Measurements from ENCODE around the gene SSNA1.

The SSNA1 gene

GRCh38 chr9:137193771-137194170 is 5.3 kb downstream of the SSNA1 start:
- H3K27me3 ChIP-seq (replicated peaks; ENCODE audit: control insufficient read depth, insufficient read depth, low read length, poor library complexity, severe bottlenecking), result no peaks in the 10 kb centered on the region
- DNase-seq, result no peak
- peaks cover 12% of the 10 kb centered on the region for H3K36me3 ChIP-seq (ENCODE audit: control insufficient read depth, insufficient read depth, low read length)
- no peaks in the 10 kb centered on the region for H3K9me3 ChIP-seq (ENCODE audit: control insufficient read depth, low read length)
- peaks cover 13% of the 10 kb centered on the region for H3K4me1 ChIP-seq (ENCODE audit: control insufficient read depth, insufficient read depth, low read length, poor library complexity, severe bottlenecking)
- no peak overlapping the region for H3K27ac ChIP-seq (ENCODE audit: insufficient read depth, low read length, poor library complexity, severe bottlenecking)
- H3K4me3 ChIP-seq (ENCODE audit: insufficient read depth, low read depth, low read length, poor library complexity, severe bottlenecking), result no peak overlapping the region

DNA sequence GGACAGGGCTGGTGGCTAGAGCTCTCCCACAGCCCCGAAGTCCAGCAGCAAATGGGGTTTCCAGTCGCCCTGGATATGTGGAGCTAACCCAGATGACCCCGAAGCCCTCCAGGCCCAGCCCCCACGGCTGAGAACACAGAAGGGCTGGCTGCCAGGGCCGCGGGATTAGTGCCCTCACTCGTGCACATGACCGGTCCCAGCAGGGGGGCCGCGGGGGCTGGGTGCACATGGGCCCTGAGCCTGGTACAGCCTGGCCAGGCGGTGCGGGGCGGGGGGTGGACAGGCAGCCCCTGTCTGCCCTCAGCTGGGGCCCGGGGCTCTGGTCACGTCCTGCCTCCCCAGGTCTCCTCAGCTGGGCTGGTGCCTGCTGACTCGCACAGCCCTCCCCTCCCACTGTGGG is 5.9 kb downstream of the SSNA1 start:
- H3K4me3 ChIP-seq (ENCODE audit: insufficient read depth, low read depth, low read length, poor library complexity, severe bottlenecking), result no peak overlapping the region
- no peaks in the 10 kb centered on the region for H3K27me3 ChIP-seq (replicated peaks; ENCODE audit: control insufficient read depth, insufficient read depth, low read length, poor library complexity, severe bottlenecking)
- DNase-seq, result no peak
- H3K36me3 ChIP-seq (ENCODE audit: control insufficient read depth, insufficient read depth, low read length), result peaks cover 11% of the 10 kb centered on the region
- no peak overlapping the region for H3K27ac ChIP-seq (ENCODE audit: insufficient read depth, low read length, poor library complexity, severe bottlenecking)
- no peaks in the 10 kb centered on the region for H3K9me3 ChIP-seq (ENCODE audit: control insufficient read depth, low read length)
- H3K4me1 ChIP-seq (ENCODE audit: control insufficient read depth, insufficient read depth, low read length, poor library complexity, severe bottlenecking), result peaks cover 11% of the 10 kb centered on the region

- no peaks in the 10 kb centered on the region for H3K9me3 ChIP-seq (ENCODE audit: control insufficient read depth, low read length)
- no peak overlapping the region for H3K27ac ChIP-seq (ENCODE audit: insufficient read depth, low read length, poor library complexity, severe bottlenecking)
- H3K4me1 ChIP-seq (ENCODE audit: control insufficient read depth, insufficient read depth, low read length, poor library complexity, severe bottlenecking), result peaks cover 11% of the 10 kb centered on the region
- no peak for DNase-seq
- no peaks in the 10 kb centered on the region for H3K27me3 ChIP-seq (replicated peaks; ENCODE audit: control insufficient read depth, insufficient read depth, low read length, poor library complexity, severe bottlenecking)
- H3K36me3 ChIP-seq (ENCODE audit: control insufficient read depth, insufficient read depth, low read length), result peaks cover 6% of the 10 kb centered on the region
- H3K4me3 ChIP-seq (ENCODE audit: insufficient read depth, low read depth, low read length, poor library complexity, severe bottlenecking), result no peak overlapping the region
These were observed 6.4 kb downstream of the SSNA1 start for GRCh38 chr9:137194909-137195308.

GRCh38 chr9:137195525-137196220 is 7.2 kb downstream of the SSNA1 start:
- DNase-seq, result no peak
- Histone ChIP-seq H3K27ac (ENCODE audit: insufficient read depth, low read length, poor library complexity, severe bottlenecking) (no peak overlapping the region), H3K4me1 (ENCODE audit: control insufficient read depth, insufficient read depth, low read length, poor library complexity, severe bottlenecking) (peaks cover 6% of the 10 kb centered on the region), H3K36me3 (ENCODE audit: control insufficient read depth, insufficient read depth, low read length) (peaks cover 2% of the 10 kb centered on the region), H3K27me3 (replicated peaks; ENCODE audit: control insufficient read depth, insufficient read depth, low read length, poor library complexity, severe bottlenecking) (no peaks in the 10 kb centered on the region), H3K4me3 (ENCODE audit: insufficient read depth, low read depth, low read length, poor library complexity, severe bottlenecking) (no peak overlapping the region), H3K9me3 (ENCODE audit: control insufficient read depth, low read length) (no peaks in the 10 kb centered on the region)

GRCh38 chr9:137198051-137198901 is 9.8 kb downstream of the SSNA1 start:
- H3K36me3 ChIP-seq (ENCODE audit: control insufficient read depth, insufficient read depth, low read length), result no peaks in the 10 kb centered on the region
- no peak overlapping the region for H3K4me3 ChIP-seq (ENCODE audit: insufficient read depth, low read depth, low read length, poor library complexity, severe bottlenecking)
- H3K4me1 ChIP-seq (ENCODE audit: control insufficient read depth, insufficient read depth, low read length, poor library complexity, severe bottlenecking), result peaks cover 14% of the 10 kb centered on the region
- no peak for DNase-seq
- no peaks in the 10 kb centered on the region for H3K27me3 ChIP-seq (replicated peaks; ENCODE audit: control insufficient read depth, insufficient read depth, low read length, poor library complexity, severe bottlenecking)
- no peak overlapping the region for H3K27ac ChIP-seq (ENCODE audit: insufficient read depth, low read length, poor library complexity, severe bottlenecking)
- H3K9me3 ChIP-seq (ENCODE audit: control insufficient read depth, low read length), result no peaks in the 10 kb centered on the region

GRCh38 chr9:137198902-137199283 is 10.4 kb downstream of the SSNA1 start:
- Histone ChIP-seq H3K4me3 (ENCODE audit: insufficient read depth, low read depth, low read length, poor library complexity, severe bottlenecking) (no peak overlapping the region), H3K36me3 (ENCODE audit: control insufficient read depth, insufficient read depth, low read length) (no peaks in the 10 kb centered on the region), H3K27ac (ENCODE audit: insufficient read depth, low read length, poor library complexity, severe bottlenecking) (no peak overlapping the region), H3K27me3 (replicated peaks; ENCODE audit: control insufficient read depth, insufficient read depth, low read length, poor library complexity, severe bottlenecking) (no peaks in the 10 kb centered on the region), H3K9me3 (ENCODE audit: control insufficient read depth, low read length) (no peaks in the 10 kb centered on the region), H3K4me1 (ENCODE audit: control insufficient read depth, insufficient read depth, low read length, poor library complexity, severe bottlenecking) (peaks cover 15% of the 10 kb centered on the region)
- no peak for DNase-seq

DNA sequence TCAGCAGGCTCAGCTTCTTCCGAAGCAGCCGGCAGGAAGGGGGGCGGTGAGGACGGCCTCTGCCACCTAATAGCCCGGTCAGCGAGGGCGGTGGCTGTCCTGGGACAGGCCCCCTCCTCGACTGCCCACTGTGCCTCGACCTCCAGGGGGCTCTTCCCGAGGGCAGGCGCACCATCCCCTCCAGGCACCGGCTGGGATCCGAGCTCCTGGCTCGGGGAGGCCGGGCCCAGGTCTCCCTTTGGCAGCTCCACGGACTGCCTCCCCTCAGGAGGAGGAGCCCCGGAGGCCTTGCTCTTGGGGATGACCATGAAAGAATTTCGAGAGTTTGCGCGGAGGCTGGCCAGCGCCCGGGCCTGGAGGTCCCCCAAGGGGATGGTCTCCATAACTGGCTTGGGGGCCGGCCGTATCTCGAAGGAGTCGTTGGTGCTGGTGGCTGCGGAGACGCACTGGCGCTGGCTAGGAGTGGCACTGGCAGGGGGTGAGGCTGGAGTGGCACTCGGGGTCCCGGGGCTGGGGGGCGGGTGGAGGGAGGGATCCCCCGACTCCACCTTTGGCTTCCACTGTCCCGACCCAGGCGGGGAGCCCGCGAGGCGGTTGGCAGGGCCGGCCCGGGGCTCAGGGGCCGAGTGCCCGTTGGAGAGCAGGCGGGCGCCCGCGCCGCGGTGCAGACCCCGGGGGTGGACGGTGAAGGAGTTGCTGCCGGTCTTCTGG is 11.1 kb downstream of the SSNA1 start:
- Histone ChIP-seq H3K9me3 (ENCODE audit: control insufficient read depth, low read length) (no peaks in the 10 kb centered on the region), H3K4me1 (ENCODE audit: control insufficient read depth, insufficient read depth, low read length, poor library complexity, severe bottlenecking) (peaks cover 22% of the 10 kb centered on the region), H3K27me3 (replicated peaks; ENCODE audit: control insufficient read depth, insufficient read depth, low read length, poor library complexity, severe bottlenecking) (no peaks in the 10 kb centered on the region), H3K4me3 (ENCODE audit: insufficient read depth, low read depth, low read length, poor library complexity, severe bottlenecking) (peak overlapping the region; percentile 29), H3K36me3 (ENCODE audit: control insufficient read depth, insufficient read depth, low read length) (no peaks in the 10 kb centered on the region), H3K27ac (ENCODE audit: insufficient read depth, low read length, poor library complexity, severe bottlenecking) (no peak overlapping the region)
- DNase-seq, result no peak

DNA sequence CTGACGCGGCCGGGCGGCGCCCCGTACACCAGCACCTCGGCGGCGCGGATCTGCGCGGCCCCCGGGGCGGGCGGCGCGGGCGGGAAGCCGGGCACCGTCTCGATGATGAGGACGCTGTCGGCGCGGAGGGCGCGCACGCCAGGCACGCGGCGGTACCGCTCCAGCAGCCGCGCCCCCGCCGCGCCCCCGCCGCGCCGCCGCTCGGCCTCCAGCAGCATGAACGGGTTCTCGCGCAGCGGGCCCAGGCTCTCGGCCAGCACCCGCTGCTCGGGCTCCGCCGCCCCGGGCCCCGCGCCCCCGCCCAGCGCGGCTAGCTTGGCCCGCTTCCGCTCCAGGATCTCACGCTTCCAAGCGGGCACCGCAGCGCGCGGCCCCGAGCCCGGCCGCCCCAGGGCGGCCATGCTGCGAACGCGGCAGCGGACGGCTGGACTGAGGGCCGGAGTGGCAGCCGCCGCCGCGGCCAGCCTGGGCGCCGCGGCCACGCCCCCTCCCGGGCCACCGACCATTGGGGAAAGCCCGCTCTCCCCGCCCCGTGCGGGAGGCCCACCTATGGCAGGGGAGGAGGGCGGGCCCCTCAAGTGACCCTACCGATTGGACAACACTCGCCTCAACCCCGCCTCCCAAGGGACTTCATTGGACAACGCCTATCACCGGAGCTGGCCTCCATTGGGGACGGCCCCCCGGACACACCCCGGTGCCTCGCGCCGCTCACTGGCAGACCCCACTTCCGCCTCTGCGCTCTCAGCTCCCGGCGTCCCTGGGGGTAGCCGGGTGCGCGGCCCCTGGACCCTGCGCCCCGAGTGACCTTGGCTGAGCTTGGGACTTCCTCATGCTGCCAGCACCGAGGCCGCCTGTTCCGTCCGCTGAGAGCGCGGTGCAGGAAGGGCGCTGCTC is 12.1 kb downstream of the SSNA1 start, which contains the start of gene TPRN:
Gene TPRN, minus strand, starts transcription at position 431 of the 894 bp plus-strand sequence. Its CDS starts 30 bp downstream, at position 401.
- peak within 1 kb of the TSS; percentile 83 for H3K27ac ChIP-seq (ENCODE audit: insufficient read depth, low read length, poor library complexity, severe bottlenecking)
- peaks cover 27% of the 10 kb centered on the region for H3K4me1 ChIP-seq (ENCODE audit: control insufficient read depth, insufficient read depth, low read length, poor library complexity, severe bottlenecking)
- no peaks in the 10 kb centered on the region for H3K36me3 ChIP-seq (ENCODE audit: control insufficient read depth, insufficient read depth, low read length)
- H3K4me3 ChIP-seq (ENCODE audit: insufficient read depth, low read depth, low read length, poor library complexity, severe bottlenecking), result peak within 1 kb of the TSS; percentile 78
- peak; percentile 96 to 98 (median 98) for DNase-seq
- H3K9me3 ChIP-seq (ENCODE audit: control insufficient read depth, low read length), result no peaks in the 10 kb centered on the region
- H3K27me3 ChIP-seq (replicated peaks; ENCODE audit: control insufficient read depth, insufficient read depth, low read length, poor library complexity, severe bottlenecking), result no peaks in the 10 kb centered on the region

DNA sequence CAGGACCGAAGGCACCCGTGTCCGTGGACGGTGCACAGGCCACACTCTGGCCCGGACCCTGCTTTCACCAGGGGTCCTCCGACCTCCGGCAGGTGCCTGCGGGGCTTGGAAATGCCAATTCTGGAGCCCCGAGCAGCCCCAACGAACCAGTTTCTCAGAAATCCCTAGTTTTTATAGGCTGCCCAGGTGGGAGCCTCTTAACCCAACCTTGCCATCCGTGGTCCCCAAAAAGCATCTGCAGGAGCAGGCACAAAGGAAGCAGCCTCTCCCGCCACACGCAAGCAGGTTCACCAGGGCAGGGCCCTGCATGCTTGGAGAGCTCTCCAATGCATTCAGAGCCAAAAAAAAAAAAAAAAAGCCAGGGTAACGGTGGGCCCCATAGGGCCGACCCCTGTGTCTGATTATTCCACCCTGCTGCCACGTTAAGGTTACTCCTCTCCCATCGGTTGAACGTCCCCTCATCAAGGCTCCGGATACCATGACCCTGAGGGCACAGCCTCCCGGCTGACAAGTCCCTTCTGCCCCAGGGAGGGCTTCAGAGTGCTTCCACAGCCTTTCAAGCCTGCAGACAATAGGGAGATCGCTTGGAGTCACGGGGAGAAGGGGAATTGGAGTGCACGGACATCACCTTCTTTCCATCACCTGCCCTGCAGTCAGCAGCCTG is 12.9 kb downstream of the SSNA1 start:
- Histone ChIP-seq H3K27me3 (replicated peaks; ENCODE audit: control insufficient read depth, insufficient read depth, low read length, poor library complexity, severe bottlenecking) (no peaks in the 10 kb centered on the region), H3K4me1 (ENCODE audit: control insufficient read depth, insufficient read depth, low read length, poor library complexity, severe bottlenecking) (peaks cover 32% of the 10 kb centered on the region), H3K4me3 (ENCODE audit: insufficient read depth, low read depth, low read length, poor library complexity, severe bottlenecking) (peak overlapping the region; percentile 78), H3K36me3 (ENCODE audit: control insufficient read depth, insufficient read depth, low read length) (no peaks in the 10 kb centered on the region), H3K27ac (ENCODE audit: insufficient read depth, low read length, poor library complexity, severe bottlenecking) (peak overlapping the region; percentile 83), H3K9me3 (ENCODE audit: control insufficient read depth, low read length) (no peaks in the 10 kb centered on the region)
- no peak for DNase-seq
